GM19324 (cell line): Measurements from ENCODE around the gene TRIM56.
"Not testable (repeated sequence)": the region's sequence is repeated elsewhere in the genome, so short reads cannot be mapped to it uniquely, and the experiment has no call there.

Experiments used
- ATAC-seq: cut with Tn5 transposase; IDR thresholded peaks from one replicate; pipeline ENCODE4 v1.9.1; 2021; ENCODE audit warnings: mild to moderate bottlenecking, moderate library complexity; ENCODE audit not compliant: unreplicated experiment, low FRiP score

TRIM56 gene

GRCh38 chr7:101129603-101130117 lies 44.4 kb downstream of the TRIM56 start:
- ATAC-seq: no peak

DNA sequence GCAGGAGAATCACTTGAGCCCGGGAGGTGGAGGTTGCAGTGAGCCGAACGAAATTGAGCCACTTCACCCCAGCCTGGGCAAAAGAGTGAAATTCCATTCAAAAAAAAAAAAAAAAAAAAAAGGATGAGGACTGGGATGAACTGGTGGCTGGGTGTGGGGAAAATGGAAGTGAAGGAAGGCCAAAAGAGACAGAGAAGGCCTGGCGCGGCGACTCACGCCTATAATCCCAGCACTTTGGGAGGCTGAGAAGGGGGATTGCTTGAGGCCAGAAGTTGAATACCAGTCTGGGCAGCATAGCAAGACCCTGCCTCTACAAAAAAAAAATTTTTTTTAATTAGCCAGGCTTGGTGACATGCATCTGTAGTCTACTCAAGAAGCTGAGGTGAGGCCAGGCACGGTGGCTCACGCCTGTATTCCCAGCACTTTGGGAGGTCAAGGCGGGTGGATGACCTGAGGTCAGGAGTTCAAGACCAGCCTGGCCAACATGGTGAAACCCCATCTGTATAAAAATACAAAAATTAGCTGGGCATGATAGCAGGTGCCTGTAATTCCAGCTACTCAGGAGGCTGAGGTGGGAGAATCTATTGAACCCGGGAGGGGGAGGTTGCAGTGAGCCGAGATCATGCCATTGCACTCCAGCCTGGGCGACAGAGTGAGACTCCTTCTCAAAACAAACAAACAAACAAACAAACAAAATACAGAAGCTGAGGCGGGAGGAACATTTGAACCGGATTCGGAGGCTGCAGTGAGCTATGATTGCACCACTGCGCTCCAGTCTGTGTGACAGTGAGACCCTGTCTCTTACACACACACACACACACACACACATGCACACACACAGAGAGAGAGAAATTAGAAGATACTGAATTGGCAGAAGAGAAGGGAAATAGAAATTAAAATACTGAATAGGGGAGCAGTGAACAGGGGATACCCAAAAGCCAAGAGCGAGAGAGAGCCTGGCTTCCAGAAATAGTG lies 47.6 kb downstream of the TRIM56 start:
- not testable (repeated sequence) for ATAC-seq

DNA sequence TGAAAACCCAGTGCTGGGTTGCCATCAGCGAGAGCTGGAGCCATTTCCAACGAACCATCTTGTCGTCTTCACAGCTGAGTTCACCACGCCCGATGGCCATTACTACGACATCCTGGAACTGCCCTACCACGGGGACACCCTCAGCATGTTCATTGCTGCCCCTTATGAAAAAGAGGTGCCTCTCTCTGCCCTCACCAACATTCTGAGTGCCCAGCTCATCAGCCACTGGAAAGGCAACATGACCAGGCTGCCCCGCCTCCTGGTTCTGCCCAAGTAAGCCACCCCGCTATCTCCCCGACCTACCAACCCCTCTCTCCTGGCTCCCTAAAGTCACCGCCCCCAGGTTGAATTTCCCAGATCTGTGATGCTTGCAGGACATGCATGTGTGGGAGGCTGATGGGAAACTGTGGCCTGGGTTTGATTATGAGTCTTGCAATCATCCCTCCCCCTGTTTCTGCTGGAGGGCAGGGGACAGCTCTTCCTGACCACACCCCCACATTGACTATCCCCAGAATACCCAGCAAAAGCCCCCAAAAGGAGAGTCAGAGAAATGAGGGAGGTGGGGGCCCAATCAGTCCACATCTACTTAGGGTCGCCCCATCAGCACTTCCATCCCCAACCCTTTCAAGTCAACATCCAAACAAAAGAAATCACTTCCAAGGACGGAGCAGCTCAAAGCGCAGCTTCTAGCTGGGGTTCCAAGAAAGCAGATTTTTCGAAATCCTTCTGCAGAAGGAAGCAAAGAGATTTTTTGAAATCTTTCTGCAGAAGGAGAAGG lies 48.5 kb downstream of the TRIM56 start:
- no peak for ATAC-seq

GRCh38 chr7:101134399-101134980 lies 49.2 kb downstream of the TRIM56 start:
- ATAC-seq: no peak

- ATAC-seq: no peak
These were observed 52.5 kb downstream of the TRIM56 start for GRCh38 chr7:101137651-101138212.

DNA sequence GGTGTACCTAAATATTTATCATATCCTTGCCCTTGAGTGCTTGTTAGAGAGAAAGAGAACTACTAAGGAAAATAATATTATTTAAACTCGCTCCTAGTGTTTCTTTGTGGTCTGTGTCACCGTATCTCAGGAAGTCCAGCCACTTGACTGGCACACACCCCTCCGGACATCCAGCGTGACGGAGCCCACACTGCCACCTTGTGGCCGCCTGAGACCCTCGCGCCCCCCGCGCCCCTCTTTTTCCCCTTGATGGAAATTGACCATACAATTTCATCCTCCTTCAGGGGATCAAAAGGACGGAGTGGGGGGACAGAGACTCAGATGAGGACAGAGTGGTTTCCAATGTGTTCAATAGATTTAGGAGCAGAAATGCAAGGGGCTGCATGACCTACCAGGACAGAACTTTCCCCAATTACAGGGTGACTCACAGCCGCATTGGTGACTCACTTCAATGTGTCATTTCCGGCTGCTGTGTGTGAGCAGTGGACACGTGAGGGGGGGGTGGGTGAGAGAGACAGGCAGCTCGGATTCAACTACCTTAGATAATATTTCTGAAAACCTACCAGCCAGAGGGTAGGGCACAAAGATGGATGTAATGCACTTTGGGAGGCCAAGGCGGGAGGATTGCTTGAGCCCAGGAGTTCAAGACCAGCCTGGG lies 53.1 kb downstream of the TRIM56 start:
- ATAC-seq: no peak

DNA sequence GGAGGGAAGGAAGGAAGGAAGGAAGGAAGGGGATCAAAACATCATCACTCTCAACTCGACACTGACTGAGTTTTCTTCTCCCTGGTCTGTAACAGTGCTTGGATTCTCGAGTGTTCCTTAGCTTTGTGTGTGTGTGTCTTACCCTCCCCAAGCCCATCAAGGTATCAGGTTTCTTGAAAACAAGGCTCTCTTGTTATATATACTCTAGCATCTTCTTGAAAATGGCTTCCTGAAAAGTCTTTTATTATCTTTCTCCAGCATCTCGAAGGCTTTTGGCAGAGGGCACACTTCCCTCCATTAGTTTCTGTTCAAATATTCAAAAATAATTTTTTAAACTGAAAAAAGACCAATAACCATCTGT lies 55.0 kb downstream of the TRIM56 start:
- ATAC-seq: no peak

GRCh38 chr7:101140746-101141382 lies 55.6 kb downstream of the TRIM56 start:
- no peak for ATAC-seq
